Retinal pigment epithelial cell (primary cell): ENCODE data around the gene SCARF1.

Source experiments
- DNase-seq: peaks from one replicate; pipeline ENCODE4 v3.0.0-alpha.2; 2010; ENCODE audit warnings: low read depth
- H3K4me3 ChIP-seq: 2 replicates; pipeline ENCODE4 v1.5.1; 2011; ENCODE audit warnings: mild to moderate bottlenecking, low read length, control low read depth, moderate library complexity
- TF ChIP-seq, protein P1 (sequence below): conservative IDR thresholded peaks from 2 replicates; pipeline ENCODE4 v1.5.1; 2011; ENCODE audit warnings: low read depth, low read length, control low read depth, inconsistent platforms

Gene SCARF1

DNA sequence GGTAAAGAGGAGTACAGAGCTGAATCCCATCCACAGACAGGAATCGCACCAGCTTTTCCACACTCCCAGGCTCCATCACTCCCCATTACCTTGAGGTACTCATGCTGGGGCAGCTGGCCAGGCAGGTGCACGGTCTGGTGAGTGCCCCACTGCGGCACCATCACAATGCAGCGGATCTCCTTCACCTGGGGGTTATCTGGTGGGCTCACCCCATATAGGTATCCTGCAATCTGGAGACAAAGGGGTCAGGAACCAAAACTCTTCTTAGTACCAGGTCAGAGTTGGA lies 6.0 kb upstream of the SCARF1 start:
- TF ChIP-seq, protein P1, sequence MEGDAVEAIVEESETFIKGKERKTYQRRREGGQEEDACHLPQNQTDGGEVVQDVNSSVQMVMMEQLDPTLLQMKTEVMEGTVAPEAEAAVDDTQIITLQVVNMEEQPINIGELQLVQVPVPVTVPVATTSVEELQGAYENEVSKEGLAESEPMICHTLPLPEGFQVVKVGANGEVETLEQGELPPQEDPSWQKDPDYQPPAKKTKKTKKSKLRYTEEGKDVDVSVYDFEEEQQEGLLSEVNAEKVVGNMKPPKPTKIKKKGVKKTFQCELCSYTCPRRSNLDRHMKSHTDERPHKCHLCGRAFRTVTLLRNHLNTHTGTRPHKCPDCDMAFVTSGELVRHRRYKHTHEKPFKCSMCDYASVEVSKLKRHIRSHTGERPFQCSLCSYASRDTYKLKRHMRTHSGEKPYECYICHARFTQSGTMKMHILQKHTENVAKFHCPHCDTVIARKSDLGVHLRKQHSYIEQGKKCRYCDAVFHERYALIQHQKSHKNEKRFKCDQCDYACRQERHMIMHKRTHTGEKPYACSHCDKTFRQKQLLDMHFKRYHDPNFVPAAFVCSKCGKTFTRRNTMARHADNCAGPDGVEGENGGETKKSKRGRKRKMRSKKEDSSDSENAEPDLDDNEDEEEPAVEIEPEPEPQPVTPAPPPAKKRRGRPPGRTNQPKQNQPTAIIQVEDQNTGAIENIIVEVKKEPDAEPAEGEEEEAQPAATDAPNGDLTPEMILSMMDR: no peak
- no peak overlapping the region for H3K4me3 ChIP-seq
- DNase-seq: no peak

DNA sequence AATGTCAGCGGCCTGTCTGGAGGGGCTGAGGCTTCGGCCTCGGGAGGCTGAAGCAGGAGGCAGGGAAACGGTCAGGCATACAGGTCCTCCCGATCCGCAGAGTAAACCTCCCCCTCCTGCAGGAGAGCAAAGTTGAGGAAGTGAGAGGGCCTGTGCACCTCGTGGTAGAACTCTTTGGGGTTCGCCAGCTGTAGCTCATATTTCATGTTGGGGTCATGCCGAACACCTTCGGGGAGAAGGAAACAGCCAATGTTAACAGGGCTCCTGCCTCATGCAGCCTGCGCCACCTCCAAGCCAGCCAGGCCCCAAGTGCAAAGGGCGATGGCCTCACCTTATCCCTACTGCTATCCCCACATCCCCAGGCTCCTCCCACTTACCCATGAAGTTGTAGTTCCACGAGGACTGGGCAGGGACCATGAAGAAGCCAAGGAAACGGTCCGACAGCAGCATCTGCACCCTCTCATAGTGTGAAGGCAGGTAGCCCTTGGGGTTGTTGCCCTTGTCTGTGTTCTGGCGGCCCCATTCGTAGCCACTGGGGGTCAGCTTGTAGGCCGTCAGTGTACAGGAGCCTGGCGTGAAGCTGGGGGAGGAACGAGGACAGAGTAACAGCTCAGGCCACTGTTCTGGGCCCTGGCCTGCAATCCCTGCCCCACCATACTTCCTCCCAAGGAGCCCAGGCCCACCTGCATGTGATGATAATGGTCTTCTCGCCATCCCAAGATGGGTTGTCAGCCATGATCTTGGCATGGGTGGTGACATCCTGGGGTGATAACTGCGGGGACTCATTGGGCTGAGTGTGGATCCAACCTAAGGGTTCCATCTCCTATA lies 5.4 kb upstream of the SCARF1 start:
- no peak overlapping the region for H3K4me3 ChIP-seq
- TF ChIP-seq, protein P1: no peak
- no peak for DNase-seq

DNA sequence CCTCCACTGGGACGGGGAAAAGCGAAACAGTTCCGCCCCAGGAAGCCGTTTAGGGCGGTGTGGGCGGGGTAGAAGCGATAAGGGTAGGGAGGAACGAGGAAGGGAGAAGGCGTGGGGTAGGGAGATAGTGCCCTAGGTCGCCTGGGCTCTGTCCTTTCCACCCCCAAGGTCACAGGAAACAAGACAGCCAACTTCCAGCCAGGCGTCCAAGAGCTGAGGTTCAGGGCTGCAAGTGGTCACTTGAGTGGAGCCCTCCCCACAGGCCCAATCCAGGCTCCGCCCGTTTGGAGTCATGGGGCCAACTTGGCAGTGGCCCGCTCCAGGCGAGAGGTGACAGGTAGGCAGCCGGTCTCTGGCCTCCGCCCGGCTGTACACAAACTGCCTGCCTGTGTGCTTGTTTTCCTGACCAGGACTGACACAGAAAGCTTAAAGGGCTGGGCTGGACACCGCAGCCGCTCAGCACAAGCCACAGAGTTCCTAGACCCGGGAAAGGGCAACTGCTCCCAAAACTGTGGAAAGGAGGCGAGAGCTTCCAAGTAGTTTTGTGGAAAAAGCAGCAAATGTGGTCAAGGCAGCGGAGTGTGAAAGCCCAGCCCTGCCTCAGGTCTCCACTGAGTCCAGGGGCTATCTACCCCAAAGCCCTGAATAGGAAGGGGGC lies 4.4 kb upstream of the SCARF1 start, which contains the start of gene RILP:
Gene RILP, minus strand, starts transcription at position 23 of the 658 bp plus-strand sequence. CDS start 62 bp downstream, outside the sequence.
- H3K4me3 ChIP-seq: peak within 1 kb of the TSS; percentile 50
- TF ChIP-seq, protein P1: no peak
- peak; percentile 52 for DNase-seq

DNA sequence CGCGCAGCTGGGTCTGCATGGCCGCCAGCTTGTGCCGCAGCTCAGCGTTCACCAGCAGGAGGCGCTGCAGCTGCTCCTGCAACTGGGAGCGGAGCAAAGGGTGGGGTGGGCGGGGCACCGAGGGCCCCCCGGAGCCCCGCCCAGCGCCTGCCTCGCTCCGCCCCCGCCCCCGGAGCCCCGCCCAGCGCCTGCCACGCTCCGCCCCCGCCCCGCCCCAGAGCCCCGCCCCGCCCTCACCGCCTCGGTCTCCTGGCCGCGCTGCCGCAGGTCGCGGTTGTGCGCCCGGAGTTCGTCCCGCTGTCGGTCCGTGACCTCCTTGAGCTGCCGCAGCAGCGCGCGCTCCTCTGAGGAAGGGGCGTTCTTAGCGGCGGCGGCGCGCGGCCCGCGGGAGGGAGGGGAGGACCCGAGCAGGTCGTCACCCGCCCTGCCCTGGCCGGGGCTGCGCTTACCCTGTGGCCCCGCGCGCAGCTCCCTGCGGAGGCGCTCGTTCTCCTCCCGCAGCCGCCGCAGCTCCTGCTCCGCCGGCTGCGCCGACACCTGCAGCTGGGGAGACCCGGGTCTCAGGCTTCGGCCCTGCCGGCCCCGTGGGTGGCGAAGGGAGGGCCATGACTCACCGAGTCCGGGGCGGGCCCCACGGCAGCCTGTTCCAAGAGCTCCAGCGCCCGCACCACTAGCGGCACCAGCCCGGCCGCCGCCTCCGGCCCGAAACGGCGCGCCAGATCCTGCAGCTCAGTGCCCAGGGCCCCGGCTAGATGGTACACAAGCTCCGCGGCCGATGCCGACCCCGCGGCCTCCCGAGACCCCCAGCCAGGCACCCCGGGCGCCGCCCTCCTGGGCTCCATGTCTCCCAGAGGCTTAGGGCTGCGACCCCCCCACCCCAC lies 3.7 kb upstream of the SCARF1 start:
- peak overlapping the region; percentile 50 for H3K4me3 ChIP-seq
- DNase-seq: peak; percentile 73
- TF ChIP-seq, protein P1: peak; percentile 84

DNA sequence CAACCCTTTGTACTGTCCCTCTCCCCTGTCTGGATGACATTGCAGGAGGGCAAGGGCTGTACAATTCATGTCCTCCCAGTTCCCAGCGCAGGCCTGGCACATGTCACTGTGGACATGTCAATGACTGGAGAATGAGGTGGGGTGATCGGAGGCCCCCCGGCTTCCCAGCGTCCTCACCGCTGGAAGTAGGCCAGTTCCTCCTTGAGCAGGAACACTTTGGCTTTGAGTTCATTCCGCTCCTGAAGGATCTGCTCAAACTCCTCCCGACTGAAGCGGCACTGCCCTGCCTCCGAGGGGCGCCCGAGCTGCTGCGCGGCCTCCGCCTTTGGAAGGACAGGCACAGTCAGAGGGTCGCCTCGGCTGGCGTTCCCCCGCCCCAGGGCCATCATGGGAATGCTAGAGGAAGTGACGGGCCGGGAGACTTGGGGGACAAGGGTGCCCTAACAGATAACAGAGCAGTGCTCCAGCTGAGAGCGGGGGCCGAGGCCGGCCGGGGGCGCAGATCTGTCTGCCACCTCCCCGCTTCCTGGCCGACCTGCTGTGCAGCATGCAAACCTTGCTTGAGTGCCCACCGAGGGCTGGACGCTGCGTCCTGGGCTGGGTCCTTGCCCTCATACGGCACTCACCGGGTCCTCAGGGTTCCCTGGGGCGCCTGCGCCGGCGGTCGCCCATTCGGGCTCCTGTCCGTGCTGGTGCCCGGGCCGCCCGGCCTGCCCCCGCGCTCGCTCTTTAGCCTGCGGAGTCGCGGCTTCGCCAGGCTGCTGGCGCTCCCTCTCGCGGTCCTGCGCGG lies 2.8 kb upstream of the SCARF1 start:
- no peak for DNase-seq
- TF ChIP-seq, protein P1: peak; percentile 32
- H3K4me3 ChIP-seq: peak overlapping the region; percentile 45

DNA sequence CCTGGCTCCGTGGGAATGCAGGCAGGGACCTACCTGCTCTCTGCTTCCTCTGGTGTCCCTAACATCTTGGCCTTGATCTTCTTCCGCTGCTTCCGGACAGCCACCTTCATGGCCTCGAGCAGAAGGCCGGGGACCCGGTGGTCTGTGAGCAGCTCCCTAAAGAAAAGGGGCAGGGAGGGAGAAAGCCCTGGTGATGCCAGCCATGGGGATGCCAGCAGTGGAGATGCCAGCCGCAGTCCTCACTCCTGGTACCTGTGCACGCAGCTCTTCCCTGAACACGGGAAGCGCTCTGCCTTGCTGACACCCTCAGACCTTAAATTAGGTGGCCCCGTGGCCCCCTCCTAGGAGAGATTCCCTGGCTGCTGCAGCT lies 2.3 kb upstream of the SCARF1 start:
- DNase-seq: no peak
- no peak overlapping the region for H3K4me3 ChIP-seq
- TF ChIP-seq, protein P1: no peak
